ENCODE results near the gene STXBP1.

STXBP1 gene

DNA sequence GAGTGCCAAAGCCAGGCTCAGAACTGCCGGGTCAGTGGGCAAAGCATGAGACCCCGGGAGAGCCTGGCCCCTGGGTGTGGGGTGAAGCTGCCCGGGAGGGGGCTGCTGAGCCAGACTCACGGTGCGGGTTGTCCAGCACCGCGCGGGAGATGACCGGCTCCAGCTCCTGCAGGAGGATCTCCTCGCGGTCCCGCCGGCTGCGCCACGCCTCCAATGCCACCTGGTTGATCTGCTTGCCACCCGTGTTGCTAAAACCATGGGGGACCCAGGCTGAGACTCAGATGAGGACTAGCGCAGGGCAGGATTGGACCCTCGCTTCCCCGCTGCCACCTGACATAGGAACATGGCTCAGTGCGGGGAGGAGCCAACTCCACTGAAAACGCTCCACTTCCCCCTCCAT lies 120.4 kb downstream of the STXBP1 start:
- Histone ChIP-seq H3K27me3 (no peaks in the 10 kb centered on the region), H3K4me3 (ENCODE audit: low read depth in 1 of 2, low read length in 1 of 2) (no peak overlapping the region), H3K9me3 (no peaks in the 10 kb centered on the region), H3K36me3 (peaks cover 29% of the 10 kb centered on the region), H3K27ac (no peak overlapping the region), H3K4me1 (ENCODE audit: control insufficient read depth in 1 of 2, insufficient read depth in 1 of 2, low read depth in 1 of 2, low read length in 1 of 2) (peaks cover 17 to 21% of the 10 kb centered on the region in 2 experiments)
- TF ChIP-seq, protein P1, sequence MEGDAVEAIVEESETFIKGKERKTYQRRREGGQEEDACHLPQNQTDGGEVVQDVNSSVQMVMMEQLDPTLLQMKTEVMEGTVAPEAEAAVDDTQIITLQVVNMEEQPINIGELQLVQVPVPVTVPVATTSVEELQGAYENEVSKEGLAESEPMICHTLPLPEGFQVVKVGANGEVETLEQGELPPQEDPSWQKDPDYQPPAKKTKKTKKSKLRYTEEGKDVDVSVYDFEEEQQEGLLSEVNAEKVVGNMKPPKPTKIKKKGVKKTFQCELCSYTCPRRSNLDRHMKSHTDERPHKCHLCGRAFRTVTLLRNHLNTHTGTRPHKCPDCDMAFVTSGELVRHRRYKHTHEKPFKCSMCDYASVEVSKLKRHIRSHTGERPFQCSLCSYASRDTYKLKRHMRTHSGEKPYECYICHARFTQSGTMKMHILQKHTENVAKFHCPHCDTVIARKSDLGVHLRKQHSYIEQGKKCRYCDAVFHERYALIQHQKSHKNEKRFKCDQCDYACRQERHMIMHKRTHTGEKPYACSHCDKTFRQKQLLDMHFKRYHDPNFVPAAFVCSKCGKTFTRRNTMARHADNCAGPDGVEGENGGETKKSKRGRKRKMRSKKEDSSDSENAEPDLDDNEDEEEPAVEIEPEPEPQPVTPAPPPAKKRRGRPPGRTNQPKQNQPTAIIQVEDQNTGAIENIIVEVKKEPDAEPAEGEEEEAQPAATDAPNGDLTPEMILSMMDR (IDR thresholded peaks at IDR 0.05) = no peak

DNA sequence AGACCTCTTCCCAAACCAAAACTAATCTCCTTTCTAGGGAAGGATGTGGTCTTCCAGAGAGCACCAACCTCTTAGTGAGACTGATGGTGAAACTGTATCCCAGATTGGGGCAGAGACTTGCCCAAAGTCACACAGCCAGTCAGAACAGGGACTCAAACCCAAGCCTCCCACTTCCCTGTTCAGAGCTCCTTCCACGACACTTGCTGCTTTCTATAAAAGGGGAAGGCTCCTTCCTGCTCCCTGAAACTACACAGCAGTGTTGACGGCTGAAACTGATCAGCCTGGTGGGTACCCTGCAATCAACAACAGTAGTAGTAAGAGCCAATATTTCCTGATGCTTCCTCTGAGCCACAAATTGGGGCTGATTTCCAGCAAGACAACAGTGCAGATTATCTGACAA lies 121.5 kb downstream of the STXBP1 start:
- Histone ChIP-seq H3K9me3 (no peaks in the 10 kb centered on the region), H3K27ac (peak overlapping the region; percentile 99), H3K4me3 (ENCODE audit: low read depth in 1 of 2, low read length in 1 of 2) (no peak overlapping the region), H3K27me3 (no peaks in the 10 kb centered on the region), H3K36me3 (peaks cover 40% of the 10 kb centered on the region), H3K4me1 (ENCODE audit: control insufficient read depth in 1 of 2, insufficient read depth in 1 of 2, low read depth in 1 of 2, low read length in 1 of 2) (peaks cover 17 to 21% of the 10 kb centered on the region in 2 experiments)
- TF ChIP-seq, protein P1 (IDR thresholded peaks at IDR 0.05) = no peak

DNA sequence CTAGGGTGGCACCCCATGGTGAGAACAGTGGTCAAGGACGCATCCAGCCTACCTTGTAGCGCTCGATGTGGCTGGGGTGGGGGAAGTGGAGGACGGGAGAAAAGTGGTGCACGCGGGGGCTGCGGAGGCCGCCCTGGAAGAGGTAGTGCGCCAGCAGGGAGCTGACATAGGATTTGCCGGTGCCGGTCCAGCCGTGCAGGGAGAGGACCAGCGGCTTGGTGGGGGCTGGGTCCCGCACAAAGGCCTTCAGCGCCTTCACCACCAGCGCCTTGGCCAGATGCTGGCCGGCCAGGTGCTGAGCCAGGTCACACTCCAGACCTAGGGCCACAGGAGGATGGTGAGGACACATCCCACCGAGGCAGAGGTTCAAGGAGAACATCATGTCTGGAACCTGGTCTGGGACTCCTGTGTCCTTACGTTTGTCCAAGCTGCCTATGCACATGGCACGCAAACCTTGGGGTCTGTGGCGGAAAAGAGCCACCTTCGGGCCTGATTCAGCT lies 122.2 kb downstream of the STXBP1 start:
- Histone ChIP-seq H3K27me3 (no peaks in the 10 kb centered on the region), H3K4me3 (ENCODE audit: low read depth in 1 of 2, low read length in 1 of 2) (peak overlapping the region; percentile 74 to 98), H3K9me3 (no peaks in the 10 kb centered on the region), H3K36me3 (peaks cover 47% of the 10 kb centered on the region), H3K4me1 (ENCODE audit: control insufficient read depth in 1 of 2, insufficient read depth in 1 of 2, low read depth in 1 of 2, low read length in 1 of 2) (peaks cover 17 to 21% of the 10 kb centered on the region in 2 experiments), H3K27ac (peak overlapping the region; percentile 99)
- TF ChIP-seq, protein P1 (IDR thresholded peaks at IDR 0.05) = no peak

DNA sequence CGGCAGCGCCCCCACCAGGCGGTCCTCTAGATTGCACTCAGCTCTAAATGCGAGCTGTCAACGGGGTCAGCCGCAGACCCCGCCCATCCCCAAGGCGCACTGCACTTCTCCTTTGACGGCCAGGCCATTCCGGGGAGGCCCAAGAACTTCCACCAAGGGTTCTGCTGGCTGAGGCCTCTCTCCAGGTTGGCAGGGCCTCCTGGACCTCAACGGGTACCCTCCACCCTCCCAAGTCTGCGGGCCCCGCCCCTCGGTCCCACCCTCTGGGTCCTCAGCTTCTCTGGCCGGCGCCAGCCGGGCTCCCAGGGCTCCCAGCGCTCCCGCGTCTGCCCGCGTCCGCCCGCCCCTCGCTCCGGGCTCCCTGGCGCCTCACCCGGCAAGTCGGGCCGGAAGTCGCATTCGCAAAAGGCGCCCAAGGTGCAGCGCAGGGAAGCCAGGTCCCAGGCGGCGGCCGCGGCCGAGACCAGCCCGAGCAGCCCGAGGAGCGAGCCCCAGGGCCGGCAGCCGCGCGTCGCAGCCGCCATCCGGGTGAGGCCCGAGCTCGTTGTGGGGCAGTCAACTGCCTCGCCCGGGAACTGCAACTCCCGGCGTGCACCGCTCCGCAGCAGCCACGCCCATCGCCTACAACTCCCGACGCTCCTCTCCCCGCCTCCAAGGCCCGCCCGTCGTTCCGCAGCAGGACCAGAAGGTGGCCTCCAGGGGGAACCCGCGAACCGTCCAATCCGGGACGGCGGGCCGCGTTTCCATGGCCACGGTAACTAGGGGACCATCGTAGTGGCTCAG lies 122.9 kb downstream of the STXBP1 start, which contains the start of gene TOR2A:
TSS of gene TOR2A (minus strand) at position 548 of the 783 bp plus-strand sequence. CDS start at position 524, 24 bp downstream.
- H3K27ac ChIP-seq = peak within 1 kb of the TSS; percentile 99
- peaks cover 53% of the 10 kb centered on the region for H3K36me3 ChIP-seq
- H3K9me3 ChIP-seq = no peaks in the 10 kb centered on the region
- H3K4me3 ChIP-seq (ENCODE audit: low read depth in 1 of 2, low read length in 1 of 2) = peak within 1 kb of the TSS; percentile 74 to 98
- H3K27me3 ChIP-seq = no peaks in the 10 kb centered on the region
- TF ChIP-seq, protein P1 (IDR thresholded peaks at IDR 0.05) = peak; percentile 100
- H3K4me1 ChIP-seq (ENCODE audit: control insufficient read depth in 1 of 2, insufficient read depth in 1 of 2, low read depth in 1 of 2, low read length in 1 of 2) = peaks cover 17 to 21% of the 10 kb centered on the region in 2 experiments

DNA sequence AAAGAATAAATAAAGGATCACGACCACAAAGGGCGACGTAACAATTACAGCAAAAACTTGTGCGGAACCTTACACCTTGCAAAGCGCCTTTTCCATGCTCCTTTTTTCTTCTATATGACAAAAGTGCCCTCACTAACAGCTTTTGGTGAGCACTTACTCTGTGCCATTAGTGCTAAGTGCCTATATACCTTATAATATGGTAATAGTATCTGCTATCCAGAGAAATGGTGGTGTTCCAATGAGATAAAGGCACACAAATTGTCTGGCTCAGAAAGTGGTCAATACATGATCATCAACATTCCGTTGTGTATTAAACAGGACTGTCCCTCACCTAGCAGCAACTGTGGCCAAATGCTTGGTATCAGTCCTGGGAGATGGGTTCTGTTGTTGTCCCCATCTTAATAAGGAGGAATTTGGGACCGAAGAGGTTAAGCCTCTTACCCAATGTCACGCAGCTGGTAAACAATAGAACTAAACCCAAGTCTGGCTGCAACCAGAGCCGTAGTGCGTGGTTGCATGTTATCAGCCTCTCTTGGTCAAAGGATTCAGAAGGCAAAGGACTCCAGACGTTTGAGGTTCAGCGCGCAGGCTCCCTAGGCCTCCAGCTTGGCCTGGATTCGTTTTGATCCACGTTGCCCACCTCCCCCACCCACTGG lies 123.6 kb downstream of the STXBP1 start:
- Histone ChIP-seq H3K4me1 (ENCODE audit: control insufficient read depth in 1 of 2, insufficient read depth in 1 of 2, low read depth in 1 of 2, low read length in 1 of 2) (peaks cover 17 to 21% of the 10 kb centered on the region in 2 experiments), H3K4me3 (ENCODE audit: low read depth in 1 of 2, low read length in 1 of 2) (peak overlapping the region in 1 of 2 experiments; percentile 98), H3K27me3 (no peaks in the 10 kb centered on the region), H3K36me3 (peaks cover 60% of the 10 kb centered on the region), H3K27ac (peak overlapping the region; percentile 99), H3K9me3 (no peaks in the 10 kb centered on the region)
- TF ChIP-seq, protein P1 (IDR thresholded peaks at IDR 0.05) = no peak

Data from neutrophil (primary cell).